ENCODE results near the gene RNF31.

DNA sequence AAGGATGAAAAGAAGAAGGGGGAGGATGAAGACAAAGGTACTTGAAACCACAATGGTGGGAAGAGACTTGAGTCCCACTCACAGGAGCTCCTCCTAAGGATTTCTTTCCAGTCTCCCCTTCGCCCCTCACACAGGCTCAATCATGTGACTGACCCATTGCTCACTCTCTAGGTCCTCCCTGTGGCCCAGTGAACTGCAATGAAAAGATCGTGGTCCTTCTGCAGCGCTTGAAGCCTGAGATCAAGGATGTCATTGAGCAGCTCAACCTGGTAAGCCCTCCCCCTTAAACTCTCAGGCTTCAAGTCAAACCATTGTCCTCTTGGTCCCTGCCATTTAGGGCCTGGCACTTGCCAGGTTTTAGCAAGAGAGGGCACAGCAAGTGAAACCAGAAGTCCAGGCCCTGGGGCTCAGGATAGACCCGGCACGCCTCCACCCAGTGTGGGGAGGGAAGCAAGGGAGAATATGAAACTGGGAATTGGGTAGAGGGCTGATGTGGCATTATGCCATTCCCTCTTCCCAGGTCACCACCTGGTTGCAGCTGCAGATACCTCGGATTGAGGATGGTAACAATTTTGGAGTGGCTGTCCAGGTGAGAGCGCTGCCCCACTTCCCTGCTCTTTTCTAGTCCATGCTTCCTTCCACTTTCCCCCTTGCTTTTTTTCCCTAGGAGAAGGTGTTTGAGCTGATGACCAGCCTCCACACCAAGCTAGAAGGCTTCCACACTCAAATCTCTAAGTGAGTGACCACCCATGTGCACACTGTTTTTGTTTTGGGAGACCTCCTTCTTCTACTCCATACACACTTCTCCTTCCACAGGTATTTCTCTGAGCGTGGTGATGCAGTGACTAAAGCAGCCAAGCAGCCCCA lies 9.5 kb upstream of the RNF31 start:
- TF ChIP-seq, protein P1, sequence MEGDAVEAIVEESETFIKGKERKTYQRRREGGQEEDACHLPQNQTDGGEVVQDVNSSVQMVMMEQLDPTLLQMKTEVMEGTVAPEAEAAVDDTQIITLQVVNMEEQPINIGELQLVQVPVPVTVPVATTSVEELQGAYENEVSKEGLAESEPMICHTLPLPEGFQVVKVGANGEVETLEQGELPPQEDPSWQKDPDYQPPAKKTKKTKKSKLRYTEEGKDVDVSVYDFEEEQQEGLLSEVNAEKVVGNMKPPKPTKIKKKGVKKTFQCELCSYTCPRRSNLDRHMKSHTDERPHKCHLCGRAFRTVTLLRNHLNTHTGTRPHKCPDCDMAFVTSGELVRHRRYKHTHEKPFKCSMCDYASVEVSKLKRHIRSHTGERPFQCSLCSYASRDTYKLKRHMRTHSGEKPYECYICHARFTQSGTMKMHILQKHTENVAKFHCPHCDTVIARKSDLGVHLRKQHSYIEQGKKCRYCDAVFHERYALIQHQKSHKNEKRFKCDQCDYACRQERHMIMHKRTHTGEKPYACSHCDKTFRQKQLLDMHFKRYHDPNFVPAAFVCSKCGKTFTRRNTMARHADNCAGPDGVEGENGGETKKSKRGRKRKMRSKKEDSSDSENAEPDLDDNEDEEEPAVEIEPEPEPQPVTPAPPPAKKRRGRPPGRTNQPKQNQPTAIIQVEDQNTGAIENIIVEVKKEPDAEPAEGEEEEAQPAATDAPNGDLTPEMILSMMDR (conservative IDR thresholded peaks at IDR 0.05 in 1 of 2, IDR thresholded peaks at IDR 0.05 in 1 of 2; ENCODE audit: extremely low read depth in 1 of 2, insufficient read depth in 1 of 2, low read depth in 1 of 2, low read length in 2 of 2) = no peak
- no peak for TF ChIP-seq EZH2 (IDR thresholded peaks at IDR 0.05; ENCODE audit: borderline replicate concordance, low read length)
